ENCODE results near the gene PPP6R2. TPM values are rescaled to one million over a fixed set of nuclear protein-coding genes. Genes with fewer than 3 reads are reported as not detected.

The PPP6R2 gene
- total RNA-seq, 3 donors from 2014 or later (not counting 1 experiment from before 2014, with no cell fraction given) = 76.0 to 103 (median 78.1) TPM

GRCh38 chr22:50417411-50418210, 74.5 kb downstream of the PPP6R2 start:
- WGBS (ENCODE audit: insufficient coverage) = 98% methylated on average over 13 of the region's 13 CpGs
- Histone ChIP-seq H3K27ac (ENCODE audit: low read length) (no peak overlapping the region), H3K9me3 (ENCODE audit: control insufficient read depth, insufficient read depth, low read length) (no peaks in the 10 kb centered on the region), H3K36me3 (ENCODE audit: control insufficient read depth, insufficient read depth, low read length) (peaks cover 74% of the 10 kb centered on the region), H3K4me1 (ENCODE audit: control insufficient read depth, insufficient read depth, low read length) (no peaks in the 10 kb centered on the region), H3K27me3 (ENCODE audit: control insufficient read depth, insufficient read depth, low read length) (no peaks in the 10 kb centered on the region), H3K4me3 (ENCODE audit: low read length) (no peak overlapping the region)
- intact Hi-C loops (cut with micrococcal nuclease) = no loop called here
- no peak overlapping the region for H3K27ac Mint-ChIP-seq
- H3K4me1 Mint-ChIP-seq = peaks cover 0 to 3% of the 10 kb centered on the region in 2 donors
- H3K9me3 Mint-ChIP-seq = no peaks in the 10 kb centered on the region
- peaks cover 6% of the 10 kb centered on the region for H3K36me3 Mint-ChIP-seq
- H3K27me3 Mint-ChIP-seq (ENCODE audit: low read depth in 2 of 2) = no peaks in the 10 kb centered on the region
- DNase-seq (no peak), ATAC-seq (no peak)
- TF ChIP-seq, protein P1, sequence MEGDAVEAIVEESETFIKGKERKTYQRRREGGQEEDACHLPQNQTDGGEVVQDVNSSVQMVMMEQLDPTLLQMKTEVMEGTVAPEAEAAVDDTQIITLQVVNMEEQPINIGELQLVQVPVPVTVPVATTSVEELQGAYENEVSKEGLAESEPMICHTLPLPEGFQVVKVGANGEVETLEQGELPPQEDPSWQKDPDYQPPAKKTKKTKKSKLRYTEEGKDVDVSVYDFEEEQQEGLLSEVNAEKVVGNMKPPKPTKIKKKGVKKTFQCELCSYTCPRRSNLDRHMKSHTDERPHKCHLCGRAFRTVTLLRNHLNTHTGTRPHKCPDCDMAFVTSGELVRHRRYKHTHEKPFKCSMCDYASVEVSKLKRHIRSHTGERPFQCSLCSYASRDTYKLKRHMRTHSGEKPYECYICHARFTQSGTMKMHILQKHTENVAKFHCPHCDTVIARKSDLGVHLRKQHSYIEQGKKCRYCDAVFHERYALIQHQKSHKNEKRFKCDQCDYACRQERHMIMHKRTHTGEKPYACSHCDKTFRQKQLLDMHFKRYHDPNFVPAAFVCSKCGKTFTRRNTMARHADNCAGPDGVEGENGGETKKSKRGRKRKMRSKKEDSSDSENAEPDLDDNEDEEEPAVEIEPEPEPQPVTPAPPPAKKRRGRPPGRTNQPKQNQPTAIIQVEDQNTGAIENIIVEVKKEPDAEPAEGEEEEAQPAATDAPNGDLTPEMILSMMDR (IDR thresholded peaks at IDR 0.05) = no peak
- no peak overlapping the region for H3K4me3 Mint-ChIP-seq

GRCh38 chr22:50418624-50419023, 75.5 kb downstream of the PPP6R2 start:
- Histone ChIP-seq H3K9me3 (ENCODE audit: control insufficient read depth, insufficient read depth, low read length) (no peaks in the 10 kb centered on the region), H3K27ac (ENCODE audit: low read length) (no peak overlapping the region), H3K27me3 (ENCODE audit: control insufficient read depth, insufficient read depth, low read length) (no peaks in the 10 kb centered on the region), H3K36me3 (ENCODE audit: control insufficient read depth, insufficient read depth, low read length) (peaks cover 84% of the 10 kb centered on the region), H3K4me1 (ENCODE audit: control insufficient read depth, insufficient read depth, low read length) (no peaks in the 10 kb centered on the region), H3K4me3 (ENCODE audit: low read length) (no peak overlapping the region)
- H3K36me3 Mint-ChIP-seq = peaks cover 6% of the 10 kb centered on the region
- DNase-seq (no peak), ATAC-seq (no peak)
- intact Hi-C loops (cut with micrococcal nuclease) = no loop called here
- TF ChIP-seq, protein P1 (IDR thresholded peaks at IDR 0.05) = no peak
- H3K27ac Mint-ChIP-seq = no peak overlapping the region
- H3K27me3 Mint-ChIP-seq (ENCODE audit: low read depth in 2 of 2) = no peaks in the 10 kb centered on the region
- peaks cover 0 to 3% of the 10 kb centered on the region in 2 donors for H3K4me1 Mint-ChIP-seq
- no peak overlapping the region for H3K4me3 Mint-ChIP-seq
- WGBS (ENCODE audit: insufficient coverage) = 96% methylated on average over 5 of the region's 5 CpGs
- no peaks in the 10 kb centered on the region for H3K9me3 Mint-ChIP-seq

DNA sequence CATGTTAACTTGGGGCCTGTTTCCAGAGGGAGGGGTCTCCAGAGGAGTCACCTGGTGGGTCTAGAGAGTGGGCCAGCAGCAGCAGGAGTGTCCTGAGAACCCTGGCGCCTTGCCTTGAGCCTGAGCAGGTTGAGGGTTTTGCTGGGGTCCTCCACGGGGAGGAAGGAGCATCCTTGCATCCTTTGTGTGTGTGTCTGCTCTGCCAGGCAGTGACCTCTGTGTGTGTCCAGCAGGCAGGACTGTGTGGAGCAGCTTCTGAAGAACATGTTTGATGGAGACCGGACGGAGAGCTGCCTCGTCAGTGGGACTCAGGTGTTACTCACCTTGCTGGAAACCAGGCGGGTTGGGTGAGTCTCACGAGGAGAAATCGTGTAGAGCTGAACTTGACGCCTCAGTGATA, 76.0 kb downstream of the PPP6R2 start:
- Mint-ChIP-seq H3K27ac (no peak overlapping the region), H3K27me3 (ENCODE audit: low read depth in 2 of 2) (no peaks in the 10 kb centered on the region), H3K9me3 (no peaks in the 10 kb centered on the region), H3K36me3 (peaks cover 6% of the 10 kb centered on the region), H3K4me3 (no peak overlapping the region), H3K4me1 (peaks cover 0 to 3% of the 10 kb centered on the region in 2 donors)
- TF ChIP-seq, protein P1 (IDR thresholded peaks at IDR 0.05) = no peak
- H3K27ac ChIP-seq (ENCODE audit: low read length) = no peak overlapping the region
- intact Hi-C loops (cut with micrococcal nuclease) = no loop called here
- 97% methylated on average over 9 of the region's 9 CpGs for WGBS (ENCODE audit: insufficient coverage)
- H3K4me1 ChIP-seq (ENCODE audit: control insufficient read depth, insufficient read depth, low read length) = no peaks in the 10 kb centered on the region
- no peaks in the 10 kb centered on the region for H3K9me3 ChIP-seq (ENCODE audit: control insufficient read depth, insufficient read depth, low read length)
- no peaks in the 10 kb centered on the region for H3K27me3 ChIP-seq (ENCODE audit: control insufficient read depth, insufficient read depth, low read length)
- no peak overlapping the region for H3K4me3 ChIP-seq (ENCODE audit: low read length)
- ATAC-seq (no peak), DNase-seq (no peak)
- H3K36me3 ChIP-seq (ENCODE audit: control insufficient read depth, insufficient read depth, low read length) = peaks cover 87% of the 10 kb centered on the region

Measured in natural killer cell (primary cell).